Endothelial cell of umbilical vein (primary cell): Measurements from ENCODE around the gene SULT2A1. TPM values are rescaled to one million over a fixed set of nuclear protein-coding genes. Genes with fewer than 3 reads are reported as not detected.

ENCODE experiments used
- BruUV-seq: library from RNA; stranded (reverse); fragments of 400-500 nt; replicated peaks from 2 replicates; lab custom pipeline; 2021; lab: Mats Ljungman, UMichigan
- CTCF ChIA-PET: fragments of 300-600, 350-600 bp; sonication (Branson Sonifier 250); formaldehyde crosslinking; loops from one replicate; lab custom pipeline; 2021; ENCODE audit warnings: antibody characterized with exemption, inconsistent platforms; lab: Charles Lee
- POLR2A ChIA-PET: fragments of 300-600, 350-600 bp; sonication (Branson Sonifier 250); formaldehyde crosslinking; loops from one replicate; lab custom pipeline; 2021; ENCODE audit warnings: antibody characterized with exemption, inconsistent platforms; lab: Charles Lee
- DNase-seq: peaks from one replicate; pipeline ENCODE4 v3.0.0-alpha.2; 2011; ENCODE audit warnings: low read depth, low spot score
- FAIRE-seq: peaks from 2 replicates; lab custom pipeline; 2011; peaks lifted over from hg19 to GRCh38; lab: Jason Lieb, UNC
- H2AFZ ChIP-seq: 2 replicates; pipeline ENCODE4 v1.6.0; 2012; ENCODE audit warnings: low read depth, low read length, control low read depth, inconsistent platforms
- H3K27ac ChIP-seq: 2 replicates; pipeline ENCODE4 v1.5.1; 2011; ENCODE audit warnings: low read depth, mild to moderate bottlenecking, control low read depth, low read length, moderate library complexity; ENCODE audit not compliant: insufficient read depth
- H3K27me3 ChIP-seq, 2 experiments: 2 replicates each; pipeline versions ENCODE4 v1.6.0 to v1.6.1; 2011; ENCODE audit warnings: low read length in 2 of 2, mixed read lengths in 1 of 2; ENCODE audit not compliant: control insufficient read depth in 2 of 2, insufficient read depth in 2 of 2
- H3K36me3 ChIP-seq, 2 experiments: 2 replicates in 1 of 2; 3 replicates in 1 of 2; pipeline ENCODE4 v1.5.1; 2011; ENCODE audit warnings: low read length in 2 of 2, mild to moderate bottlenecking in 1 of 2, moderate library complexity in 1 of 2; ENCODE audit not compliant: control insufficient read depth in 2 of 2, insufficient read depth in 2 of 2; ENCODE audit errors: extremely low read depth in 1 of 2
- H3K4me1 ChIP-seq: 3 replicates; pipeline ENCODE4 v1.5.1; 2011; ENCODE audit warnings: mild to moderate bottlenecking, low read length; ENCODE audit not compliant: control insufficient read depth, insufficient read depth; ENCODE audit errors: extremely low read depth
- H3K4me2 ChIP-seq: 2 replicates; pipeline ENCODE4 v1.6.1; 2011; ENCODE audit warnings: low read length, control low read depth, mixed read lengths; ENCODE audit not compliant: insufficient read depth
- H3K4me3 ChIP-seq, 3 experiments: fragments of 200-600 bp in 1 of 3; sonication (generic), shearing (Covaris generic) in 1 of 3; replicated peaks in 1 of 3; 2 replicates each; pipeline ENCODE4 v1.5.1; 2011 to 2016; ENCODE audit warnings: control low read depth in 3 of 3, low read length in 3 of 3, mild to moderate bottlenecking in 2 of 3, inconsistent platforms in 1 of 3, low read depth in 1 of 3, moderate library complexity in 1 of 3; ENCODE audit not compliant: insufficient read depth in 1 of 3
- H3K79me2 ChIP-seq: 2 replicates; pipeline ENCODE4 v1.6.0; 2012; ENCODE audit warnings: low read length, inconsistent platforms; ENCODE audit not compliant: control insufficient read depth, insufficient read depth
- H3K9ac ChIP-seq: replicated peaks from 2 replicates; pipeline ENCODE3; 2011; ENCODE audit warnings: low read length, control low read depth; ENCODE audit not compliant: insufficient read depth; ENCODE audit errors: extremely low read depth
- H3K9me1 ChIP-seq: replicated peaks from 3 replicates; pipeline ENCODE4 v1.6.0; 2011; ENCODE audit warnings: mild to moderate bottlenecking, low read length; ENCODE audit not compliant: control insufficient read depth, insufficient read depth; ENCODE audit errors: extremely low read depth
- H3K9me3 ChIP-seq: replicated peaks from 2 replicates; pipeline ENCODE4 v1.5.1; 2012; ENCODE audit warnings: low read length, inconsistent platforms; ENCODE audit not compliant: control insufficient read depth, insufficient read depth
- H4K20me1 ChIP-seq: replicated peaks from 2 replicates; pipeline ENCODE3; 2011; ENCODE audit warnings: mild to moderate bottlenecking, low read length; ENCODE audit not compliant: control insufficient read depth, insufficient read depth; ENCODE audit errors: extremely low read depth
- EZH2 ChIP-seq: IDR thresholded peaks from 2 replicates; pipeline ENCODE4 v1.6.1; 2012; ENCODE audit warnings: borderline replicate concordance, low read depth, mild to moderate bottlenecking, moderate library complexity, low read length, inconsistent platforms; ENCODE audit not compliant: severe bottlenecking
- FOS ChIP-seq: IDR thresholded peaks from 2 replicates; pipeline ENCODE4 v1.6.1; 2011; ENCODE audit warnings: mild to moderate bottlenecking, low read length, moderate library complexity, borderline replicate concordance; ENCODE audit not compliant: insufficient read depth
- GATA2 ChIP-seq: IDR thresholded peaks from 2 replicates; pipeline ENCODE4 v1.7.0; 2011; ENCODE audit warnings: low read depth, mild to moderate bottlenecking, moderate library complexity, mixed read lengths, low read length; ENCODE audit not compliant: insufficient read length, insufficient read depth
- JUN ChIP-seq: IDR thresholded peaks from 2 replicates; pipeline ENCODE4 v1.6.1; 2011; ENCODE audit warnings: borderline replicate concordance, low read depth; ENCODE audit not compliant: insufficient read length, insufficient read depth
- MYC ChIP-seq: IDR thresholded peaks from one replicate; pipeline ENCODE4 v1.6.1; 2011; ENCODE audit warnings: mild to moderate bottlenecking, low read depth, low read length
- POLR2A ChIP-seq: IDR thresholded peaks from 2 replicates; pipeline ENCODE4 v1.6.1; 2012; ENCODE audit warnings: low read depth, mild to moderate bottlenecking, control low read depth, low read length
- POLR2AphosphoS5 ChIP-seq: IDR thresholded peaks from 2 replicates; pipeline ENCODE4 v1.6.1; 2012; ENCODE audit warnings: low read depth, mild to moderate bottlenecking, control low read depth, low read length, moderate library complexity; ENCODE audit not compliant: insufficient read depth
- dilution Hi-C: fragments of 300-500 bp; cut with MboI; formaldehyde crosslinking; loops from one replicate; pipeline ENCODE4 v1.15.0; 2019; ENCODE audit warnings: low sequenced_read_pairs; ENCODE audit not compliant: extremely low pct_ligation_motif_present
- intact Hi-C: fragments of 100-400 bp; cut with micrococcal nuclease; formaldehyde crosslinking; loops from one replicate; pipeline ENCODE4 v1.10.0; 2022
- polyA plus RNA-seq, 4 experiments: library from polyadenylated mRNA; depleted of rRNA in 3 of 4; stranded (reverse) in 3 of 4; unstranded in 1 of 4; fragments of >200 nt; gene quantifications; 2 replicates each; pipeline versions ENCODE4 v1.2.1 to v1.2.3, GENCODE V29; 2011 to 2012; ENCODE audit warnings: missing spikeins in 1 of 4
- total RNA-seq: library from RNA; stranded (reverse); gene quantifications from 2 replicates; pipeline ENCODE4 v1.2.3, GENCODE V29; 2021
- TF ChIP-seq, protein P1 (sequence below), 2 donors: IDR thresholded peaks; 1 replicate in 1 of 2; 2 replicates in 1 of 2; pipeline ENCODE4 v1.5.1; 2011; ENCODE audit warnings: low read length in 2 of 2, mild to moderate bottlenecking in 2 of 2, moderate library complexity in 2 of 2, control low read depth in 1 of 2, inconsistent platforms in 1 of 2, low read depth in 1 of 2; ENCODE audit not compliant: insufficient read depth in 1 of 2; ENCODE audit errors: extremely low read depth in 1 of 2
- TF ChIP-seq, protein P2 (sequence below): IDR thresholded peaks from 2 replicates; pipeline ENCODE4 v1.6.1; 2011; ENCODE audit not compliant: insufficient read depth, insufficient read length

SULT2A1 gene
- total and polyA plus RNA-seq, 2 donors (not counting 3 experiments of a cell fraction or from before 2014, with no cell fraction given) = not detected

DNA sequence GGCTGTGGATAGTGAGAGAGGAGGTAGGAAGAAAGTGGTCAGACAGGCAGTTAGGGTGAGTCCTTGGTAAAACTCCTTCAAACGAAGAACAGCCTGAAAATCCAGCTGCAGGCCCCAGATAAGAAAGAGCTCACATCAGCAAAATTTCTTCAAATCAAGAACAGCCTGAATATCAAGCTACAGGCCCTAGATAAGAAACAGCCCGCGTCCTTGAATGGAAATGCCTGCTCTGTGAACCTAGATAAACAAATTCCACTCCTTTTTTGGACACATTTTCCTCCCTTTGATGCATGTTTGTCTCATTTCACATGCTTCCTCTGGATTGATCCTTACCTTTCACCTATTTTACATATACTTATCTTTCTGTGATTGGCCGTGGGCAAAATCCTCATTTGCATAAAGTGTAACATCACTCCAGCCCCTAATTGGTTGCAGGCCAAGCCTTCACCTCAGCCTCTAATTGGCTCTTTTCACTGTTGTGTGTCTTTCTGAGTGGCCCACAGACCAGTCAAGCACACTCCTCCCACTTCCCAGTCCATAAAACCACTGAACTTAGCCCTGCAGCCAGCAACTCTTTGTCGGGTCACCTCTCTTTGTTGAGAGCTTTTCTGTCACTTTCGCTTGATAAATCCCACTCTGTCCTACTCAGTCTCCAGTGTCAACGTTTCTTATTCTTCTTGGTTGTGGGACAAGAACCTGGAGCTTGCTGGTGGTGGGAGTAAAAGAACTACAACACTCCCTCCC lies 6.0 kb upstream of the SULT2A1 start:
- ChIA-PET CTCF (interaction anchor here (2.2 kb wide), 1 partner anchor 23 kb away, joined by 9 read pairs; no protein-coding TSS in a partner anchor), POLR2A (no interaction called here)
- no peaks in the 10 kb centered on the region for H3K9me3 ChIP-seq
- no peak overlapping the region for H3K9ac ChIP-seq
- H3K27ac ChIP-seq = no peak overlapping the region
- BruUV-seq = no TSS peak
- H2AFZ ChIP-seq = no peak overlapping the region
- H3K4me3 ChIP-seq = no peak overlapping the region
- dilution Hi-C loops = no loop called here
- no peak for FAIRE-seq
- intact Hi-C loops = no loop called here
- H3K79me2 ChIP-seq = no peaks in the 10 kb centered on the region
- TF ChIP-seq GATA2 = no peak
- TF ChIP-seq POLR2A = no peak
- TF ChIP-seq FOS = no peak
- no peak for TF ChIP-seq EZH2
- TF ChIP-seq, protein P1, sequence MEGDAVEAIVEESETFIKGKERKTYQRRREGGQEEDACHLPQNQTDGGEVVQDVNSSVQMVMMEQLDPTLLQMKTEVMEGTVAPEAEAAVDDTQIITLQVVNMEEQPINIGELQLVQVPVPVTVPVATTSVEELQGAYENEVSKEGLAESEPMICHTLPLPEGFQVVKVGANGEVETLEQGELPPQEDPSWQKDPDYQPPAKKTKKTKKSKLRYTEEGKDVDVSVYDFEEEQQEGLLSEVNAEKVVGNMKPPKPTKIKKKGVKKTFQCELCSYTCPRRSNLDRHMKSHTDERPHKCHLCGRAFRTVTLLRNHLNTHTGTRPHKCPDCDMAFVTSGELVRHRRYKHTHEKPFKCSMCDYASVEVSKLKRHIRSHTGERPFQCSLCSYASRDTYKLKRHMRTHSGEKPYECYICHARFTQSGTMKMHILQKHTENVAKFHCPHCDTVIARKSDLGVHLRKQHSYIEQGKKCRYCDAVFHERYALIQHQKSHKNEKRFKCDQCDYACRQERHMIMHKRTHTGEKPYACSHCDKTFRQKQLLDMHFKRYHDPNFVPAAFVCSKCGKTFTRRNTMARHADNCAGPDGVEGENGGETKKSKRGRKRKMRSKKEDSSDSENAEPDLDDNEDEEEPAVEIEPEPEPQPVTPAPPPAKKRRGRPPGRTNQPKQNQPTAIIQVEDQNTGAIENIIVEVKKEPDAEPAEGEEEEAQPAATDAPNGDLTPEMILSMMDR (IDR thresholded peaks at IDR 0.05; ENCODE audit: extremely low read depth in 1 of 2, insufficient read depth in 1 of 2, low read depth in 1 of 2, low read length in 2 of 2) = no peak
- no peak for TF ChIP-seq POLR2AphosphoS5
- no peak for TF ChIP-seq JUN
- TF ChIP-seq, protein P2, sequence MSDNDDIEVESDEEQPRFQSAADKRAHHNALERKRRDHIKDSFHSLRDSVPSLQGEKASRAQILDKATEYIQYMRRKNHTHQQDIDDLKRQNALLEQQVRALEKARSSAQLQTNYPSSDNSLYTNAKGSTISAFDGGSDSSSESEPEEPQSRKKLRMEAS = no peak
- TF ChIP-seq MYC = no peak
- H3K9me1 ChIP-seq = no peaks in the 10 kb centered on the region
- no peak overlapping the region for H3K4me2 ChIP-seq
- no peaks in the 10 kb centered on the region for H3K27me3 ChIP-seq
- H4K20me1 ChIP-seq = no peaks in the 10 kb centered on the region
- H3K4me1 ChIP-seq = no peaks in the 10 kb centered on the region
- no peaks in the 10 kb centered on the region for H3K36me3 ChIP-seq
- peak; percentile 45 for DNase-seq
